Measurements from ENCODE around the gene MXD4.

The MXD4 gene

DNA sequence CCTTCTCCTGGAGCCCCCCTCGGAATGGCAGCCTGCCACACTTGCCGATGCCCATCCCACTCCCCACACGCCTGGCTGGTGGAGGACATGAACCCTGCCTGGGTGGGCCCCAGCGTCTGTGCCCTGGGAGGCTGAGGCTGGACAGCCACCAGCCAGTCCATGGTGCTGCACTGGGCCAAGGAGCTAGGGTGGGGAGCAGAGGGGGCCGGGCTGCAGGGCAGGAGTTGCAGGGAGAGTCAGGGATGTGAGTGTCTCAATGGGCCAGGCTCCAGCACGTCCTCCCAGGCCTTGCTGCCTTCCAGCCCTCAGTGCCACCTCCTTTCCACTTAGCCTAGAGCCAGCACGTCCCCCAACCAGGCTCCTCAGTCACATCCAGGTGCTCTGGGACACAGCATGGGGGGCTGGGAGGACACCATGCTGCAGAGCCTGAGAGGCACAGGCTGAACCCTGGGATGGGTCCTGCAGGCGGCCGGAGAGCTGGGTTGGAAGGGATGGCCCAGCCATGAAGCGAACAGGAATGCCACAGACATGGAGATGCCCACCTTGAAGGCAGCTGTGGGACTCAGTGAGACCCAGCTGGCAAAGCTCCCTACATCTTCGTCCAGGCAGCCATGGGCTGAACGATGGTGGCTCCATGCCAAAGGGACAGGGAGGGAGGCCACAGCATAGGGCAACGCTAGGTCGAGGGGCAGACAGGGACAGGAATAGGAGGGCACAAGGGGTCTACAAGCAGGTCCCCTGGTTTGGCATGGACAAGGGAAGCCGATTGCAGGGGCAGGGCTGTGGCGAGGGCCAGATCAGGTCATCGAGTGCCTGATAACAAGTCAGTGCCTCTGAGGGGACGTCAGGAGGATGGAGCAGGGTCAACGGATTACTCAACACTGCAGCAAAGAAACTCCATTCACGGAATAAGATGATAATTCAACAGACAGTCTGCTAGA, 30.1 kb upstream of the MXD4 start:
- TF ChIP-seq, protein P1, sequence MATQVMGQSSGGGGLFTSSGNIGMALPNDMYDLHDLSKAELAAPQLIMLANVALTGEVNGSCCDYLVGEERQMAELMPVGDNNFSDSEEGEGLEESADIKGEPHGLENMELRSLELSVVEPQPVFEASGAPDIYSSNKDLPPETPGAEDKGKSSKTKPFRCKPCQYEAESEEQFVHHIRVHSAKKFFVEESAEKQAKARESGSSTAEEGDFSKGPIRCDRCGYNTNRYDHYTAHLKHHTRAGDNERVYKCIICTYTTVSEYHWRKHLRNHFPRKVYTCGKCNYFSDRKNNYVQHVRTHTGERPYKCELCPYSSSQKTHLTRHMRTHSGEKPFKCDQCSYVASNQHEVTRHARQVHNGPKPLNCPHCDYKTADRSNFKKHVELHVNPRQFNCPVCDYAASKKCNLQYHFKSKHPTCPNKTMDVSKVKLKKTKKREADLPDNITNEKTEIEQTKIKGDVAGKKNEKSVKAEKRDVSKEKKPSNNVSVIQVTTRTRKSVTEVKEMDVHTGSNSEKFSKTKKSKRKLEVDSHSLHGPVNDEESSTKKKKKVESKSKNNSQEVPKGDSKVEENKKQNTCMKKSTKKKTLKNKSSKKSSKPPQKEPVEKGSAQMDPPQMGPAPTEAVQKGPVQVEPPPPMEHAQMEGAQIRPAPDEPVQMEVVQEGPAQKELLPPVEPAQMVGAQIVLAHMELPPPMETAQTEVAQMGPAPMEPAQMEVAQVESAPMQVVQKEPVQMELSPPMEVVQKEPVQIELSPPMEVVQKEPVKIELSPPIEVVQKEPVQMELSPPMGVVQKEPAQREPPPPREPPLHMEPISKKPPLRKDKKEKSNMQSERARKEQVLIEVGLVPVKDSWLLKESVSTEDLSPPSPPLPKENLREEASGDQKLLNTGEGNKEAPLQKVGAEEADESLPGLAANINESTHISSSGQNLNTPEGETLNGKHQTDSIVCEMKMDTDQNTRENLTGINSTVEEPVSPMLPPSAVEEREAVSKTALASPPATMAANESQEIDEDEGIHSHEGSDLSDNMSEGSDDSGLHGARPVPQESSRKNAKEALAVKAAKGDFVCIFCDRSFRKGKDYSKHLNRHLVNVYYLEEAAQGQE (IDR thresholded peaks at IDR 0.05; ENCODE audit: low read depth), result no peak
- TF ChIP-seq TAF1 (IDR thresholded peaks at IDR 0.05; ENCODE audit: low read depth) (no peak), EGR1 (IDR thresholded peaks at IDR 0.05) (no peak), CEBPB (IDR thresholded peaks at IDR 0.05) (no peak), CREB1 (IDR thresholded peaks at IDR 0.05; ENCODE audit: low read depth) (no peak), TCF12 (IDR thresholded peaks at IDR 0.05; ENCODE audit: low read depth) (no peak), MAX (IDR thresholded peaks at IDR 0.05) (no peak), YY1 (IDR thresholded peaks at IDR 0.05; ENCODE audit: low read depth) (no peak), RAD21 (IDR thresholded peaks at IDR 0.05; ENCODE audit: low read depth) (no peak), USF1 (IDR thresholded peaks at IDR 0.05) (no peak), FOXM1 (IDR thresholded peaks at IDR 0.05; ENCODE audit: borderline replicate concordance, low read depth) (no peak), EP300 (IDR thresholded peaks at IDR 0.05; ENCODE audit: borderline replicate concordance) (no peak), TEAD4 (IDR thresholded peaks at IDR 0.05) (no peak), NFIC (IDR thresholded peaks at IDR 0.05) (no peak), ZBTB7A (IDR thresholded peaks at IDR 0.05; ENCODE audit: low read depth) (no peak)

DNA sequence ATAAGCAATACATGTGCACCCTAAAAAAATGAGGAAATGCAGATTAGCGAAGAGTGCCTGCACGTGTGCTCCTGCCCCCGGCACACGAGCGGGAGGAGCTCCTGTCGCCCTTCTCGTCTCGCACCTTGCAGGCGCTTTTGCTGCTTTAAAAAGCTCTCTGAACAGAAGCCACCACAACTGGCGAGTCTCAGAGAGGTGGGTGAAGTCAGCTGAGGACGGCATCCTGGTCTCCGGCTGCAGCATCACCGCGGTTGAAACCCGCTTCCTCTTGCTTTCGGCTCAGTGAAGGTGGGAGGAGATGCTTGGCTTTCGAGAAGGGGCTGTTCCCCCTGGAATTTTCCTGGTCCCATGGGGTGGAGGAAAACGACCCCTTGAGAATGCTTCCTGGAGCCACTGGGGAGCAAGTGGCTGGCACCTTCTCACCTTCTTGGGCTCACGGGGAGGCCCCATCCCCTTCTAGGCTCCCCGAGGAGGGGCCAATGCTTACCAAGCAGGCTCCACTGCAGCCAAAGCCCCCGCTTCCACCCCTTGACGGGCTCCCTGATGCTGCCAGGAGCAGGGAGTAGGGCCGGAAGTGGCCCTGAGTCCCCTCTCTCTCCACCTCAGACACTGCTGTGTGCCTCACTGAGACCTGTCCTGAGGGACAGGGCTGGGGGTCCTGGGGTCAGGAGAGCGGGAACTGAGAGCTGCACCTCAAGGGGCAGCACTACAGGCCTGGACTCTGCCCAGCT, 29.2 kb upstream of the MXD4 start:
- TF ChIP-seq CEBPB (IDR thresholded peaks at IDR 0.05), result no peak
- TF ChIP-seq EP300 (IDR thresholded peaks at IDR 0.05; ENCODE audit: borderline replicate concordance), result no peak
- no peak for TF ChIP-seq FOXM1 (IDR thresholded peaks at IDR 0.05; ENCODE audit: borderline replicate concordance, low read depth)
- no peak for TF ChIP-seq MAX (IDR thresholded peaks at IDR 0.05)
- no peak for TF ChIP-seq YY1 (IDR thresholded peaks at IDR 0.05; ENCODE audit: low read depth)
- no peak for TF ChIP-seq CREB1 (IDR thresholded peaks at IDR 0.05; ENCODE audit: low read depth)
- no peak for TF ChIP-seq TAF1 (IDR thresholded peaks at IDR 0.05; ENCODE audit: low read depth)
- no peak for TF ChIP-seq TCF12 (IDR thresholded peaks at IDR 0.05; ENCODE audit: low read depth)
- TF ChIP-seq USF1 (IDR thresholded peaks at IDR 0.05), result no peak
- TF ChIP-seq EGR1 (IDR thresholded peaks at IDR 0.05), result no peak
- no peak for TF ChIP-seq RAD21 (IDR thresholded peaks at IDR 0.05; ENCODE audit: low read depth)
- TF ChIP-seq ZBTB7A (IDR thresholded peaks at IDR 0.05; ENCODE audit: low read depth), result no peak
- no peak for TF ChIP-seq NFIC (IDR thresholded peaks at IDR 0.05)
- no peak for TF ChIP-seq TEAD4 (IDR thresholded peaks at IDR 0.05)
- TF ChIP-seq, protein P1 (IDR thresholded peaks at IDR 0.05; ENCODE audit: low read depth), result no peak

- no peak for TF ChIP-seq YY1 (IDR thresholded peaks at IDR 0.05; ENCODE audit: low read depth)
- TF ChIP-seq TEAD4 (IDR thresholded peaks at IDR 0.05), result no peak
- TF ChIP-seq MAX (IDR thresholded peaks at IDR 0.05), result no peak
- no peak for TF ChIP-seq TCF12 (IDR thresholded peaks at IDR 0.05; ENCODE audit: low read depth)
- no peak for TF ChIP-seq EP300 (IDR thresholded peaks at IDR 0.05; ENCODE audit: borderline replicate concordance)
- no peak for TF ChIP-seq NFIC (IDR thresholded peaks at IDR 0.05)
- TF ChIP-seq EGR1 (IDR thresholded peaks at IDR 0.05), result no peak
- no peak for TF ChIP-seq CREB1 (IDR thresholded peaks at IDR 0.05; ENCODE audit: low read depth)
- TF ChIP-seq, protein P1 (IDR thresholded peaks at IDR 0.05; ENCODE audit: low read depth), result no peak
- no peak for TF ChIP-seq ZBTB7A (IDR thresholded peaks at IDR 0.05; ENCODE audit: low read depth)
Observed at GRCh38 chr4:2290488-2290887, 28.6 kb upstream of the MXD4 start.

Measured in Ishikawa (cell line).